Anterior cingulate cortex (tissue), 58 donors: ENCODE data around the gene OR2M3.
"Not testable (repeated sequence)": the region's sequence is repeated elsewhere in the genome, so short reads cannot be mapped to it uniquely, and the experiment has no call there.

ENCODE experiments used
- DNase-seq, 58 donors: peaks; one replicate each; lab custom pipeline; 2025; lab: John Stamatoyannopoulos, UW

OR2M3 gene, protein sequence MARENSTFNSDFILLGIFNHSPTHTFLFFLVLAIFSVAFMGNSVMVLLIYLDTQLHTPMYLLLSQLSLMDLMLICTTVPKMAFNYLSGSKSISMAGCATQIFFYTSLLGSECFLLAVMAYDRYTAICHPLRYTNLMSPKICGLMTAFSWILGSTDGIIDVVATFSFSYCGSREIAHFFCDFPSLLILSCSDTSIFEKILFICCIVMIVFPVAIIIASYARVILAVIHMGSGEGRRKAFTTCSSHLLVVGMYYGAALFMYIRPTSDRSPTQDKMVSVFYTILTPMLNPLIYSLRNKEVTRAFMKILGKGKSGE

DNA sequence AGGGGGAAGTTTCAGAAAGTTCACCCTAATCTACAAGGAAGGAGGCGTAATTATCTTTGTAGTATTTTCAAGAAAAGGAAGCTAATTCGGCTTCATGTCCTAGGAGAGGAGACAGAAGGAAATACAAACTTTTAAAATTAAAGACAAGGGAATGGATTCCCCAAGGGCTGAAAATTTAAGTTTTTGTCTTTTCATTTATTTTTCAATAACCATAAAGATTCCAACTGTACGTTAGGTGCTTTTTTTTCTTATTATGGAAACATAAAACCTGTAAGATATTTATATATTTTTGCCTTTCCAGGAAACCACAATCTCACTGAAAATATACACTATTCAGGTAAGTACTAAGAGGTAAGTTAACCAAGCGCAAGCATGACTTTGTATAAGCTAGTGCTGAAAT, at the start of gene OR2M3:
Gene OR2M3 (plus strand): TSS at position 301 of the 400 bp plus-strand sequence. CDS start 5,803 bp downstream, outside the sequence.
- no peak for DNase-seq

DNA sequence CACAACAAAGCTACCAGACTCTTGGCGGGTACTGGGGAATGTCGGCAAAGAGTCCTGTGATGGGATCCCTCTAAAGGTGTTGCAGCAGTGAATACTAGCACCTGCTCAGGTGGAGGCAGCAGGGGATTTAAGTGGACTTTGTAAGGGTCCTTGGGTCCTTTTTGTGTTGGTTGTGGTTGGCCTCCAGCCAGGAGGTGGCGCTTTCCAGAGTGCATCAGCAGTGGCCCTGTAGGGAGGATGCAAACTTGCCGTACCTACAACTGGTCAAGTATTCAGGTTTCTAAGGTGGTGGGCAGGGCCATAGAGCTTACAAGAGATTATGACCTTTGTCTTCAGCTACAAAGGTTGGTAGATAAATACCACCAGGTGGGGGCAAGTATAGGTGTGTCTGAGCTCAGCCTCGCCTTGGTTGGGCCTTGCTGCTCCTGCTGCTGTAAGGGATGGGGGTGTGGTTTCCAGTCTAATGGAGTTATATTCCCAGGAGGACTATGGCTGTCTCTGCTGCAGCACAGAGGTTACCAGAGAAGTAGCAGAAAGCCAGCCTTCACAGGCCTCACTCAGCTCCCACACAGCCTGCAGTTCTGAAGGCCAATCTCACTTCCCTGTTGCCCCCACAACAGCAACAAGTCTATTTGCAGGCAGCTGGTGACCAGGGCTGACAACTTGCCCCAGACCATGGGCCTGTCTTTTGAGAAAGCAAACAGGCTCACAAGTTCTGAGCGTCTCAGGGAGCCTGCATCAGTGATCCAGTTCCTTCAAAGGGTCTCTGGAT, 44.8 kb upstream of the OR2M3 start:
- DNase-seq: no peak

DNA sequence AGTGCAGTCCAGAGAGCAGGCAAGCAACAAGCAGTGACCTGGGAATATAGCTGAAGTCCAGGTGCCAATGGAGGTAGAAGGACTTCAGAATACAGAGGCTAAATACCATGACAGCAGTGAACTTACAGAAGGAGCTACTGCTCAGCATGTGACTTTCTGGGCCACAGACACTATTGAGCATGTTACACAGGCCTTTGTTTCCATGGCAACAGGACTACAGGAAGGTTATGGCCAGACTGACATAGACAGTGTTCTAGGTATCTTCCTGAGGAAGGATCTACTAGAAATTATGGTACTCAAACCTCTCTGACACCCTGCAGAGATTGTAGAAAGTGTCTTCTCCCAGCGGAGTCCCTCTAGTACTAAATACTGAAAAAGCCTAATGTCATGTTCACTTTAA, 41.1 kb upstream of the OR2M3 start:
- no peak for DNase-seq

DNA sequence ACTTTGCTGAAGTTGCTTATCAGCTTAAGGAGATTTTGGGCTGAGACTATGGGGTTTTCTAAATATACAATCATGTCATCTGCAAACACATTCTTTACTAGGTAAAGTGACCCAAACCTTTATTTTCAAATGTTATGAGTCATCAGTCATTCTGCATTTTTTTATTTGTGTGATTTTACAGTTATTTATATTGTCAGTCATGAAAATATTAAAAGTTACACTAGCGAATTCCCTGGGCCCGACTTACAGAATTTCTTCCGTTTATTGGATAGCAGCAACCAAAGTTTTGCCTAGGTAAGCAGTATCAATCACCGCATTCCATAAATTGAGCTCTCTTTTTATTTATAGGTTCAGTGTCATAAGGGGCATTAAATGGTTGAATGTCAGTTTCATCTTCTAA, 38.3 kb upstream of the OR2M3 start:
- no peak for DNase-seq

DNA sequence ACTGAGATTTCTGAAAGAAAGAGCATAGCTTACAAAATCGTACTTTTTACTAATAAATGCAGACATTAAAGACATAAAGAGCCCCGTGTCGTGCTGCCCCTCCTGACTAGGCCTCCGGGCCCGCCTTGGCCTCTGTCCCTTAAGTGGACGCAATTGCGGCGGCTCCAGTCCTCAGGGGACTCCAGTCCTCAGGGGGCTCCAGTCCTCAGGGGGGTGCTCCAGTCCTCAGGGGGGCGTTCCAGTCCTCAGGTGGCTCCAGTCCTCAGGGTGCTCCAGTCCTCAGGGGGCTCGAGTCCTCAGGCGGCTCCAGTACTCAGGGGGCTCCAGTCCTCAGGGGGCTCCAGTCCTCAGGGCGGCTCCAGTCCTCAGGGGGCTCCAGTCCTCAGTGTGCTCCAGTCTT, 33.0 kb upstream of the OR2M3 start:
- DNase-seq: no peak

DNA sequence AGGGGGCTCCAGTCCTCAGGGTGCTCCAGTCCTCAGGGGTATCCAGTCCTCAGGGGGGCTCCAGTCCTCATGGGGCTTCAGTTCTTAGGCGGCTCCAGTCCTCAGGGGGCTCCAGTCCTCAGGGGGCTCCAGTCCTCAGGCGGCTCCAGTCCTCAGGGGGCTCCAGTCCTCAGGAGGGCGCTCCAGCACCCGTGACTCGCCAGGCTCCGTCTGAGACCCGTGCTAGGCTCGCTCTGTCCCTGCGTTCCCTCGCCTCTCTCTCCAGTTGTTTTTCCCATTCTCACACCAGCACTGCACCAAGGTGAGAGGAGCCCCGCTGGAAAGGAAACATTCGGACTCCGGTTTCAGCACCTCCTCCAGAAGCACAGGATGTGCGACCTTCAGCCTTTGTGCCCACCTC, 31.9 kb upstream of the OR2M3 start:
- no peak for DNase-seq

DNA sequence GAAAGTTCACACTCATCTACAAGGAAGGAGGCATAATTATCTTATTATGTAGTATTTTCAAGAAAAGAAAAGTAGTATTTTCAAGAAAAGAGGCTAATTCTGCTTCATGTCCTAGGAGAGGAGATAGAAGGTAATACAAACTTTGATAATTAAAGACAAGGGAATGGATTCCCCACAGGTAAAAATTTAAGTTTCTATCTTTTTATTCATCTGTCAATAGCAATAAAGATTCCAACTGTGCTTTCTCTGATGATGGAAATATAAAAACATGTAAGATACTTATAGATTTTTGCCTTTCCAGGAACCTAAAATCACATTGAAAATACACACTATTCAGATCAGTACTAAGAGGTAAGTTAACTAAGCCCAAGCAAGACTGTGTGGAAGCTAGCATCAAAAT, 22.5 kb upstream of the OR2M3 start, which contains the start of gene OR2M2:
Gene OR2M2 (plus strand): TSS at position 301 of the 400 bp plus-strand sequence. CDS start 5,165 bp downstream, outside the sequence.
- no peak for DNase-seq

DNA sequence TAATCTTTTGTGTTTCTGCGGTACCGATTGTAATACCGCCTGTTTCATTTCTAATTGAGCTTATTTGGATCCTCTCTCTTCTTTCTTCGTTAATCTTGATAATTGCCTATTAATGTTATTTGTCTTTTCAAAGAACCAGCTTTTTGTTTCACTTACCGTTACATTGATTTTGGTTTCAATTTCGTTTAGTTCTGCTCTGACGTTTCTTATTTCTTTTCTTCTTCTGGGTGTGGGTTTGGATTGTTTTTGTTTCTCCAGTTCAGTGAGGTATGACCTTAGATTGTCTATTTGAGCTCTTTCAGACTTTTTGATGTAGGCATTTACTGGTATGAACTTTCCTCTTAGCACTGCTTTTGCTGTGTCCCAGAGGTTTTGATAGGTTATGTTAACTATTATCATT, 13.1 kb upstream of the OR2M3 start:
- no peak for DNase-seq

DNA sequence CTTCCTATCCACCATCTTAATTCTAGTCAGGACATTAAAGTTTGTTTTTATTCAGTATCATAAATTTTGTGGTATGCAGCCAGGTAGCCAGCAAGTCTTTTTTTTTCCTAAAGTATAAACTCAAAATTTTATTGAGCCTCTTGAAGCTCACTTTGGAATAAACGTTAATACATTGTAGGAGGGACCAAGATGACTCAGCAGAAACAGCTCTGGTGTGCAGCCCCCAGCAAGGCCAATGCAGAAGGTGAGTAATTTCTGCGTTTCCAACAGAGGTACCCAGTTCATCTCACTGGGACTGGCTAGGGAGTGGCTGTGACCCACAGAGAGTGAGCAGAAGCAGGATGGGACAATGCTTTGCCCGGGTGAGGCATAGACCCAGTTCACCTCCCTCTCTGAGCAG, 9.7 kb upstream of the OR2M3 start:
- no peak for DNase-seq

DNA sequence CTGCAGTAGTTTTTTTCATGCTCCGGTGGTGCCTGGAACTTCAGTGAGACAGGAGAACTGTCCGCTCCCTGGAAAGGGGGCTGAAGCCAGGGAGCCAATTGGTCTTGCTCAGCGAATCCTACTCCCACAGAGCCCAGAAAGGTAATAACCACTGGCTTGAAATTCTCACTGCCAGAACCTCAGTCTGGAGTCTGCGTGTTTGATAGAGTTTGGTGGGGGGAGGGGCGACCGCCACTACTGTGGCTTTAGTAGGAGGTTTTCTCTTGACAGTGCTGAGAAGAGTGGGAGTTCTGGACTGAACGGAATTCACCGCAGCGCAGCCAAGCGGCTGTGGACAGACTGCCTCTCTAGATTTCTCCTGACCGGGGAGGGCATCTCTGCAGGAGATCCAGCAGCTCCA, 8.0 kb upstream of the OR2M3 start:
- no peak for DNase-seq

DNA sequence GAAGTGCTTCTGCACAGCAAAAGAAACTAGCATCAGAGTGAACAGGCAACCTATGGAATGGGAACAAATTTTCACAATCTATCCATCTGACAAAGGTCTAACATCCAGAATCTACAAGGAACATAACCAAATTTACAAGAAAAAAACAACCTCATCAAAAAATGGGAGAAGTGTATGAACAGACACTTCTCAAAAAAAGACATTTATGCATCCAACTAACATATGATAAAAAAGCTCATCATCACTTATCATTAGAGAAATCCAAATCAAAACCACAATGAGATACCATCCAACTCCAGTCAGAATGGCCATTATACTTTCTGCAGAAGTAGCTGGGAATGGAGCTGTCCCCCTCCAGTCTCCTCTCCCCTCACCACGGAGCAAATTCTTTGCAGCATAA, 2.9 kb upstream of the OR2M3 start:
- DNase-seq: no peak

DNA sequence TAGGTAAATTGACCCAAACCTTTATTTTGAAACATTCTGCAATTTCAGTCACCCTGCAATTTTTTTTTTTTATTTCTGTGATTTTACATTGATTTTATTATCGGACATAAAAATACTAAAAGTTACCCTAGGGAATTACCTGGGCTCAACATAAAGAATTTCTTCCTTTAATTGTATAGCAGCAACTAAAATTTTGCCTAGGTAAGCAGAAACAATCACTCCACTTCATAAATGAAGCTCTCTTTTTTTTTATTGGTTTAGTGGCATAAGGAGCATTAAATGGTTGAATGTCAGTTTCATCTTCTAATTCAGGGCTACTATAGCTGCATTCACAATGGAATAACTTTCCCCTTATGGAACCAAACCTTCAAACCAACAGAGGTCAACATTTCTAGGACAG, 18.8 kb downstream of the OR2M3 start:
- DNase-seq: no peak

DNA sequence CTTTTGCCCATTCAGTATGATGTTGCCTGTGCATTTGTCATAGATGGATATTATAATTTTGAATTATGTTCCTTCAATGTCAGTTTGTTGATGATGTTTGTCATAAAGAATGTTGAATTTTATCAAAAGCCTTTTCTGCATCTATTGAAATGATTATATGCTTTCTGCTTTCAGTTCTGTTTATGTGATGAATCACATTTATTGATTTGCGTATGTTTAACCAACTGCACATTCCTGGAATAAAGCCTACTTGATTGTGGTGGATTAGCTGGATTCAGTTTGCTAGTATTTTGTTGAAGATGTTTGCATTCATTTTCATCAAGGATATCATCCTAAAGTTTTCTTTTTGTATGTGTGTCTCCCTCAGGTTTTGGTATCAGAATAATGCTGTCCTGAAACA, 28.5 kb downstream of the OR2M3 start:
- no peak for DNase-seq

DNA sequence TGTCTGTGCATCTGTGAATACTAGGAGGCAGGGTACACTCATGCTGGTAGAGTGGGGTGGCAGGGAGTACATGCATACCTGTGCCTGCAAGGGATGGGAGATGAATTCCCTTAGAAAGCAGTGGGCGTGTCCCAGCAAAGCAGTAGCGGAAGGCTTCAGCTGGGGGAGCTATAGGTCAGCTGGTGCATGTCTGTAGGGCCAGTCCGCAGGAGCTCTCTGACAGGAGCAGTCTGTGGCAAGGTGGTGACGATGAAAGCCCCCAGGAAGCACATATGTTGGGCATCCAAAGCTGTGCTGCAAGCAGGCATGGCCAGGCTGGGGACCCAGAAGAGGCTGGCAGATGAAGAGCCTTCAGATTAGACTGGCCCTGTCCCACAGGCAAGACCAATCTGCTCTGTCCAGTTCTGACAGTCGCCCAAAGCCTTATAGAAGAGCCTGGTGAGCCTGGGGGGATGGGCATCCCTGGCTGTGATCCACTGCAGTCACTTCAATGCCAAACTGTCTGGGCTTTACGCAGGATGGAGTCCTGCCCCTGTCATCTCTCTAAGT, 32.4 kb downstream of the OR2M3 start:
- DNase-seq: no peak

DNA sequence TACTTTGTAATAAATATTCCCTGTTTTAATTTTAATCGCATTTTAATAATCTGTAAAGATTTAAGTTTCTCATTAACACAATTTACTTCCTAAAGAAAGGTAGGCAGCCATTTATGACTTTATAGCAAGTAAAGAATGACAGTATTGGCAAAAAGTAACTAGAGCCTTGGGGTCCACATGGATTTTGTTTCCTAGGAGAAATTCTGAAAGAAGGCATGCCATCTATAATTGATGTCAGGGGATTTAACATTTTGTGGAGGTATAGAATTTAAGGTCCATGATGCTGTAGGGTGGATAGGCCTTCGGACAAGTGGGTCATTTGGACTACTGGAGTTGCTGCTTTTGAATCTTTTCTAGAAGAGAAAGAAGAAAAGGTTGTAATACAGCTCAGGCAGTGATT, 34.1 kb downstream of the OR2M3 start, which contains the start of gene OR2M4:
Gene OR2M4 (plus strand): TSS at position 301 of the 400 bp plus-strand sequence. CDS start 7,512 bp downstream, outside the sequence.
- DNase-seq: no peak

DNA sequence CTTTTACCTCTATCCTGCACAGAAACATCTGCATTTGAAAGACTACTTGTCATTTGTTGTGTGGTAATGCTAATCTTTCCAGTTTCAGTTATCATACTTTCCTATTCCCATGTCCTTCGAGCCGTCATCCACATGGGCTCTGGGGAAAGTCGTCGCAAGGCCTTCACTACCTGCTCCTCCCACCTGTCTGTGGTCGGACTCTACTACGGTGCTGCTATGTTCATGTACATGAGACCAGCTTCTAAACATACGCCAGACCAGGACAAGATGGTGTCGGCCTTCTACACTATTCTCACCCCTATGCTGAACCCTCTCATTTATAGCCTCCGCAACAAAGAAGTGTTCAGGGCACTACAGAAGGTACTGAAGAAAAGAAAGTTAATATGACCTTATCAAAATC, 42.4 kb downstream of the OR2M3 start:
- DNase-seq: no peak

DNA sequence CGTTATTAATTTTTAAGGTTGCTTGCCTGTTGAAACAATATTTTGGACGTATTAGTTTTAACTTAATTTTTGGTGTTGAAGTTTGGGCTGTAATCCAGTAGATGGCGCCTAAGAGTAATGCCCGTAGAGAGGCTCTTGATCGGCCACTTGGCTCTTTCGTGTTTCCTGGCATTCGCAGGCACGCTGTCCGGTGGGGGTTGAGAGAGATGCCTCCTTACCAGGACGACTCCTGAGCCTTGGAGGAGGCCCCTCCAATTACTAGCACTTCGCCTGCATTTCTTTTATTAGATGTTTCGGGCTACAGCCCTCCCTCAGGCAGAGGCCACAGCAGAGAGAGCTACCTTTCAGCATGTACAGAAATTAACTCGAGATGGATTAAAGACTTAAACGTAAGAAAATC, 46.1 kb downstream of the OR2M3 start:
- DNase-seq: peak in 22 of 58 donors; percentile 0 to 41 (median 10)

DNA sequence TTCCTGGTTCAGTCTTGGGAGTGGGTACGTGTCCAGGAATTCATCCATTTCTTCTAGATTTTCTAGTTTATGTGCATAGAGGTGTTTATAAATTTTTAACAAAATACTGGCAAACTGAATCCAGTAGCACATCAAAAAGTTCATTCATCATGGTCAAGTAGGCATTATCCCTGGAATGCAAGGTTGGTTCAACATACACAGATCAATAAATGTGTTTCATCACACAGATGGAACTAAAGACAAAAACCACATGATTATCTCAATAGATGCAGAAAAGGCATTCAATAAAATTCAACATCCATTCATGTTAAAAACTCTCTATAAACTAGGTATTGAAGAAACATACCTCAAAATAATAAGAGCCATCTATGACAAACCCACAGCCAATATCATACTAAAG, 62.2 kb downstream of the OR2M3 start:
- not testable (repeated sequence) for DNase-seq
